ENCODE measurements around the gene MYO15B.

Gene MYO15B

DNA sequence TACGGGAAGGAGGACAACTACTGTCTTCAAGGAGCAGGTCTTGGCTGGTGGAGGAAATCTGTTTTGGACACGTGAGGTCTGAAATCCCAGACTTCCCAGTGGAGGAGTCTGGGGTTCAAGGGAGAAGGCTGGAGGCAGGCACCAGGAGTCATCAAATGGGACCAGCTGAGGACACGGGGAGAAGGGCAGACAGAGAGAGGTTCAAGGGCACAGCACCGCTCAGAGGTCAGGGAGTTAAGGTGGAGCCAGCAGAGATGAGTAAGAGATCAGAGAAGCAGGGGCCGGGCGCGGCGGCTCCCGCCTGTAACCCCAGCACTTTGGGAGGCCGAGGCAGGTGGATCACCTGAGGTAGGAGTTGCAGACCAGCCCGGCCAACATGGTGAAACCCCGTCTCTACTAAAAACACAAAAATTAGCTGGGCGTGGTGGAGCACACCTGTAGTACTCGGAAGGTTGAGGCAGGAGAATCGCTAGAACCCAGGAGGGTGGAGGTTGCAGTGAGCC, 35.2 kb downstream of the MYO15B start:
- no peak for FAIRE-seq
- no peak for TF ChIP-seq POLR2A (IDR thresholded peaks at IDR 0.05; ENCODE audit: low read depth, low read length)
- no peak for TF ChIP-seq TAF1 (IDR thresholded peaks at IDR 0.05; ENCODE audit: borderline replicate concordance, low read depth, low read length)
- no peak for TF ChIP-seq POLR2AphosphoS5 (IDR thresholded peaks at IDR 0.05; ENCODE audit: low read depth, low read length)
- DNase-seq (ENCODE audit: insufficient read length), result no peak

DNA sequence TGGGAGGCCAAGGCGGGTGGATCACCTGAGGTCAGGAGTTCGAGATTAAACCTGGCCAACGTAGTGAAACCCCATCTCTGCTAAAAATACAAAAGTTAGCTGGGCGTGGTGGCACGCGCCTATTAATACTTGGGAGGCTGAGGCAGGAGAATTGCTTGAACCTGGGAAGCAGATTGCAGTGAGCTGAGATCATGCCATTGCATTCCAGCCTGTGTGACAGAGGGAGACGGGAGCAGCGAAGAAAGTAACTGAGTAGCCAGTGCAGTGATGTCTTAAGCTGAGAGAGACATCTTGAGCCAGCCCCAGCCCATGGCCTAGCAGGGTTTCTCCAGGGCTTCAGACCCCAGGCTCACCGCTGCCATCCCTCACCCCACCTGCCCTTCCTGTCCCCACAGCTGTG, 35.8 kb downstream of the MYO15B start:
- DNase-seq (ENCODE audit: insufficient read length) (no peak), FAIRE-seq (no peak)
- TF ChIP-seq POLR2AphosphoS5 (IDR thresholded peaks at IDR 0.05; ENCODE audit: low read depth, low read length) (no peak), POLR2A (IDR thresholded peaks at IDR 0.05; ENCODE audit: low read depth, low read length) (no peak), TAF1 (IDR thresholded peaks at IDR 0.05; ENCODE audit: borderline replicate concordance, low read depth, low read length) (no peak)

DNA sequence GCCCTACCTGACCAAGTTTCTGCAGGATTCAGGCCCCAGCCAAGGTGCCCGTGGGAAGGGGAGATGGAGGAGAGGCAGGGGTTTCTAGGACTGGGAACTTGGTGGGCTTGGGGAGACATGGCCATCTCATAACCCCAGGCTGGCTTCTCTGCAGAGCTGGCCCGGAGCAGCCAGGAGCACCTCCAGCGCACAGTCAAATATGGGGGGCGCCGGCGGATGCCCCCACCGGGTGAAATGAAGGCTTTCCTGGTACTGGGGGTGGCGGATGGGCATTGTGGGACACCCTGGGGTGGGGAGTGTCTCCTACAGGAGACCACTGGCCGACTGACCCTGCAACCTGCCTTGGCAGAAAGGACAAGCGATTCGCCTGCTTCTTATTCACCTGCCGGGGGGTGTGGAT, 36.4 kb downstream of the MYO15B start:
- FAIRE-seq, result no peak
- no peak for DNase-seq (ENCODE audit: insufficient read length)
- TF ChIP-seq POLR2A (IDR thresholded peaks at IDR 0.05; ENCODE audit: low read depth, low read length) (no peak), TAF1 (IDR thresholded peaks at IDR 0.05; ENCODE audit: borderline replicate concordance, low read depth, low read length) (no peak), POLR2AphosphoS5 (IDR thresholded peaks at IDR 0.05; ENCODE audit: low read depth, low read length) (no peak)

DNA sequence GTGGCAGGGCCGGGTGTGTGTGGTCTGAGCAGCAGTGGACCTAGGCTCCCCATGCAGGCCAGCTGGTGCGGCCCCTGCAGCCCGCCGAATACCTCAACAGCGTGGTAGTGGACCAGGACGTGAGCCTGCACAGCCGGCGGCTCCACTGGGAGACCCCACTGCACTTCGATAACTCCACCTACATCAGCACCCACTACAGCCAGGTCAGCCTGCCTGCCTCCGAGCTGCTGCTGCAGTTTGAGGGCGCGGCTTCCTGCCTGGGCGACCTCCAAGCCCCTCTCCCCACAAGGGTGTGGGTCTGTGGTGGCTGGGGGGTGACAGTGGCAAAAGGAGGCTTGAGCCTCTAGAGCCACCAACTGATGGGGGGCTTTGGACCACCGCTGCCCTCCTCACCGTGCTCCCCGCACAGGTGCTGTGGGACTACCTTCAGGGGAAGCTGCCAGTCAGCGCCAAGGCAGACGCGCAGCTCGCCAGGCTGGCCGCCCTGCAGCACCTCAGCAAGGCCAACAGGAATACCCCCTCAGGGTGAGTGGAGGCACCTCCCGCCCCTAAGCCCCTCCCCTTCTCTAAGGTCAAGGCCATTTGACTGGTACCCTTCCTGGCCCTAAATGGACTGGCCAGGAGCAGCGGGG, 37.2 kb downstream of the MYO15B start:
- DNase-seq (ENCODE audit: insufficient read length) (no peak), FAIRE-seq (no peak)
- TF ChIP-seq POLR2A (IDR thresholded peaks at IDR 0.05; ENCODE audit: low read depth, low read length), result no peak
- TF ChIP-seq POLR2AphosphoS5 (IDR thresholded peaks at IDR 0.05; ENCODE audit: low read depth, low read length), result no peak
- TF ChIP-seq TAF1 (IDR thresholded peaks at IDR 0.05; ENCODE audit: borderline replicate concordance, low read depth, low read length), result no peak

DNA sequence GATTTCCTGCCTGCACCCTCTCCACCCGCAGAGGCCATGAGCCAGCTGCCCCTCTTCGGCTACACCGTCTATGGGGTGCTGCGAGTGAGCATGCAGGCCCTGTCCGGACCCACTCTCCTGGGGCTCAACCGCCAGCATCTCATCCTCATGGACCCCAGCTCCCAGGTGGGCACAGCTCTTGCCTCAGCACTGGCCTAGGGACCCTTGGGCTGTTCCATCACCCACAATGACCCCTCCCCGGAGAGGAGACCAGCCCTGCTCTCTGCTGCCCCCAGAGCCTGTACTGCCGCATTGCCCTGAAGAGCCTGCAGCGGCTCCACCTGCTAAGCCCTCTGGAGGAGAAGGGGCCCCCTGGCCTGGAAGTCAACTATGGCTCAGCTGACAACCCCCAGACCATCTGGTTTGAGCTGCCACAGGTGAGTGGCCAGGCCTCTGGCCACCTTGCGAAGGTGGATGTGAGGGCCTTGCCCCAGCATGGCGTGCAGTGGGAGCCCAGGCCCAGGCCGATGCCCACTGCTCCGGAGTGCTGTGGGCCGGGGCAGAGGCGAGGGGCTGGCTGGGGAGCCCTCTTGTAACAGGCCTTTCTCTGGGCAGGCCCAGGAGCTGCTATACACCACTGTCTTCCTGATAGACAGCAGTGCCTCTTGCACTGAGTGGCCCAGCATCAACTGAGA, 38.4 kb downstream of the MYO15B start:
- TF ChIP-seq POLR2A (IDR thresholded peaks at IDR 0.05; ENCODE audit: low read depth, low read length), result no peak
- TF ChIP-seq TAF1 (IDR thresholded peaks at IDR 0.05; ENCODE audit: borderline replicate concordance, low read depth, low read length), result no peak
- TF ChIP-seq POLR2AphosphoS5 (IDR thresholded peaks at IDR 0.05; ENCODE audit: low read depth, low read length), result no peak
- DNase-seq (ENCODE audit: insufficient read length) (peak; percentile 74), FAIRE-seq (peak; percentile 42)

DNA sequence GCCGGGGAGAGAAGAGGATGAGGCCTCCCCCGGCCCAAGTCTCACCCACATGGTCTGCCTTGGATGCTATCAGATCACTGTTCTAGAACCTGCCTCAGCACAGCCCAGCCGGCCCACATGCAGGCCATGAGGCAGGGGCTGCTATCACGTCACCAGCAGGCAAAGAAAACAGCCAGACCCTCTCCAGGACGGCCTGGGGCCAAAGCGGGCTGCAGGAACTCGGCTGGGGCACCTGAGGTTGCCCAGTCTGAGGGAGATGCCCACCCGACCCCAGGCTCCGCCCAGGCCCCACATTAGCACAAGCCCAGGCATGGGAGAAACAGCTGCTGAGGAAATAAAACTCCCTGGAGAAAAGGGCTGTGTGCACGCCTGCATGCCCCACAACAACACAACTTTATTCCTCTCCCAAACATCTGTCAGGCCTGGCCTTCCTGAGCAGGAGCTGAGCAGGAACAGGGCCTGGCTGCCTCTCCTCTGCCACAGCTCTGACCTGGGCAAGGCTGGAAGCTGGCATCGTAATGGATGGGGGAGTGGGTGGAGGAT, 39.0 kb downstream of the MYO15B start:
- FAIRE-seq (no peak), DNase-seq (ENCODE audit: insufficient read length) (no peak)
- TF ChIP-seq POLR2AphosphoS5 (IDR thresholded peaks at IDR 0.05; ENCODE audit: low read depth, low read length) (no peak), POLR2A (IDR thresholded peaks at IDR 0.05; ENCODE audit: low read depth, low read length) (no peak), TAF1 (IDR thresholded peaks at IDR 0.05; ENCODE audit: borderline replicate concordance, low read depth, low read length) (no peak)

DNA sequence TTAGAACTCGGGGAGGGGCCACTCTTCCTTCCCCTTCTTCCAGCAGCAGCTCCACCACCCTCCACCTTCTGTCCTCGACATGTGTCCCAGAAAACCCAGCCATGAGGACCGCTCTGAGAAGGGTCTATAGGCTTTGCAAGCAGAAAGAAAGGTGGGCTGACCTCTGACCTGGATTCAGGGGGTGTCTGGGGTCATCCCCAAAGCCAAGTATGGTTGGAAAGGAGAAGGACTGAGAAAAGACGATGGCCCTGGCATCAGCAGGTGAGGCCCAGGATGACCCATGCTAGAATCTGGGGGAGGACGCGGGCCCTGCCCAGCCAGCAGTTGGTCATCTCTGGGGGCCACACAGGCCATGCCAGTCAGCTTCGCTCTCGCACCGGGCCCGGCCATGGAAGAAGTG, 39.5 kb downstream of the MYO15B start:
- FAIRE-seq, result no peak
- no peak for DNase-seq (ENCODE audit: insufficient read length)
- TF ChIP-seq TAF1 (IDR thresholded peaks at IDR 0.05; ENCODE audit: borderline replicate concordance, low read depth, low read length) (no peak), POLR2A (IDR thresholded peaks at IDR 0.05; ENCODE audit: low read depth, low read length) (no peak), POLR2AphosphoS5 (IDR thresholded peaks at IDR 0.05; ENCODE audit: low read depth, low read length) (no peak)

DNA sequence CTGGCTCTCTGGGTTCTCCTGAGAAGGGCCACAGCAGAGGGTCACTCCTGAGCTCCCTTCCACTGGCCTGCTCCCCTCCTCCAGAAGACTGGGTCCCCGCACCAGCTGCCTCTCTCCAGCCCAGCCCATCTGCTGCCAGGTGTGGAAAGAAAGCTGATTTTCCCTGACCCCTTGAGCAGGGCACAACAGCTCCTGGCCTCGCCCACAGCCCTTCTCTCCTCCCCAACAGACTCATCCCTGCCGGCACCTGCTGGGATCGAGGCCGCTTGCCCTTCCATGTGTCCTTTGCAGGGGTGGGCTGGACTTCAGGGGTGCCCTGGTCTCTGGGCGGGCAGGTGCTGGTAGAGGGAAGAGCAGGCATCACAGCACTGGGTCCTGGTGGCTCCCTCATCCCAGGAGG, 40.8 kb downstream of the MYO15B start:
- FAIRE-seq (no peak), DNase-seq (ENCODE audit: insufficient read length) (no peak)
- TF ChIP-seq POLR2A (IDR thresholded peaks at IDR 0.05; ENCODE audit: low read depth, low read length) (no peak), TAF1 (IDR thresholded peaks at IDR 0.05; ENCODE audit: borderline replicate concordance, low read depth, low read length) (no peak), POLR2AphosphoS5 (IDR thresholded peaks at IDR 0.05; ENCODE audit: low read depth, low read length) (no peak)

DNA sequence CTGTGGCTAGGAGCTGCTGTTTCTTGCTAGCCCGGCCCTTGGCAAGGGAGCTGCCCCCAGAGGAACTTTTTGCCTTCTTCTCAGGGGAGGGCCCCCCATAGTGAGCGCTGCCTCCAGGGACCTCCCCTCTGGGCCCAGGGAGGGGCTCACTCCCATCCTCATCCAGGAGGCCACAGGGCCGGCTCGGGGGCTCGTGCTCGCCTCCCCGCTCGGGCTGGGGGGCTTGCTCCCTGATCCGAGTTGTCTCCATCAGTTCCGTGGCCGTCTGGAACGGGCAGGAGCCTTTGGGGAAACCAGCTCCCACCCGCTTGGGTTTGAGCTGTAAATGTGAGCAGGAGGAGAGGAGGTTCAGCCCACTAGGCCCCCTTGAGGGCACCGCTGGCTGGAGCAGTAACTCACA, 41.6 kb downstream of the MYO15B start:
- FAIRE-seq, result no peak
- no peak for DNase-seq (ENCODE audit: insufficient read length)
- TF ChIP-seq POLR2A (IDR thresholded peaks at IDR 0.05; ENCODE audit: low read depth, low read length), result no peak
- no peak for TF ChIP-seq POLR2AphosphoS5 (IDR thresholded peaks at IDR 0.05; ENCODE audit: low read depth, low read length)
- no peak for TF ChIP-seq TAF1 (IDR thresholded peaks at IDR 0.05; ENCODE audit: borderline replicate concordance, low read depth, low read length)

DNA sequence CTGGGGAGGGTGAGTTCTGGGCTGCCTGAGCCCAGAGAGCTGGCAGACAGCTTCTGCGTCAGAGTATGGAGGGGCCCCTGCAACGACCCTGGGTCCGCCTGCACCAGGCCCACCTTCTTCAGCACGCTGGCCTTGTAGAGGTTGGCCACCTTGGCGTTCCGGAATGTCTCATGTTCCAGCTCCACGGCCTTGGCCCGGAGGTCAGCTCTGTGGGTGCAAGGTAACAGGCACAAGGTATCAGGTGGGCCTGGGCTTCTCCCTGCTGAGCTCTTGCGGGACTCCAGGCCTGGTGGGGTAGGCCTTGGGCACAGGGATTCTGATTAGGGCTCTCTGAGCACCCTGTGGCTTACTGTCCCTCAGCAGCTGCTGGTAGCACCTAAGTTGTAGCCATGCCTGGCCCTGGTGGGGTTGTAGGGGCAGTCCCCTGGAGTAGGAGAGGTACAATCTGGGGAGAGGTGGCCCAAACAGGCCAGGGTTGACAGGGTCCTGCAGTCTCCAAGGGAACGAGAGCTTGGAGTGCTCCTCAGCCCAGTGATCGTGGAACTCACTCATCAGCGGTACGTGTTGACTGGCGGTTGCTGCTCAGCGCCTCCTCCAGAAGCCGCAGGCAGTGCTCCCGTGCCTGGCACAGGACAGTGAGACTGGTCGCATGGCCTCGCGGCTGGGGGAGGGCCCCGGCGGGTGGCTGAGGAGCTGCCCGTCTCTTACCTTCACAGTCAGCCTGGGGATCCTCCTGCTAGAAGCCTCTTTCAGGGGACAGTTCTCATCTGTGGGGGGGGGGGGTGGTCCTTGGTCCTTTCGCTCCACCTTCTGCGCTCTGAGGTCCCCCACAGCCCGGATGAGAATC, 42.7 kb downstream of the MYO15B start:
- DNase-seq (ENCODE audit: insufficient read length) (no peak), FAIRE-seq (no peak)
- TF ChIP-seq POLR2A (IDR thresholded peaks at IDR 0.05; ENCODE audit: low read depth, low read length) (no peak), TAF1 (IDR thresholded peaks at IDR 0.05; ENCODE audit: borderline replicate concordance, low read depth, low read length) (no peak), POLR2AphosphoS5 (IDR thresholded peaks at IDR 0.05; ENCODE audit: low read depth, low read length) (no peak)

DNA sequence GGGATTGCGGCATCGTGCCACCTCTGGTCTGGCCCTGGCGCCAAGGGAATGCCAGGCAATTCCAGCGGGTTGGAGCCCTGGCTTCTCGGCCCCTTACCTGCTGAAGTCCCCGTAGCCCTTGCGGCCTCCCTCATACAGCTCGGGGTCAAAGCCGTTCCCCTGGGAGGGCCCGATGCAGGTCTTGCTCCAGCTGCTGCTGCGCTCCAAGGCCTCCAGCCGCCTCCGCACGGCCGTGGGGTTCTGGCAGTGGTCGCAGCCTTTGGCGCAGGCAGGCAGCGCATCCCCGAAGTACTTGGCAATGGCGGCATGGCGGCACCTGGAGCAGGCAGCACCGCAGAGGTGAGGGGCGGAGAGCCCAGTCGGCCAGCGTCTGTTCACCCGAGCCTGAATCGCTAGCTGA, 43.8 kb downstream of the MYO15B start:
- DNase-seq (ENCODE audit: insufficient read length), result no peak
- TF ChIP-seq POLR2AphosphoS5 (IDR thresholded peaks at IDR 0.05; ENCODE audit: low read depth, low read length) (no peak), TAF1 (IDR thresholded peaks at IDR 0.05; ENCODE audit: borderline replicate concordance, low read depth, low read length) (no peak), POLR2A (IDR thresholded peaks at IDR 0.05; ENCODE audit: low read depth, low read length) (no peak)
- FAIRE-seq, result no peak
